Measurements from ENCODE around the gene IGIP.

The IGIP gene

DNA sequence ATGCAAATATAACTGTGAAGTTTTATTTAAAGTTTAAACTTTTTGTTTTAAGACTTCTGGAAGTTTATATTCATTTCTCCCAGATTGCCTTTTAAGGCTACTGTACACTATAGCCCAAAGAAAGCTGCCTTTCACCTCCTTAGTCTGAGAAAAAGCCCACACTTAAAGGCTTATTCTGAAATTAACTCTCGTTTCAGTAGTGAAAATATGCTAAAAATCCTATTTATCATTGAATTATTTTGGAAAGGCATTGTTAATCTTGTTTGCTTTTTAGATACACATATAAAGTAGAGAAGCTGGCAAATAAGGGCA, 15.1 kb upstream of the IGIP start:
- Histone ChIP-seq H3K36me3 (ENCODE audit: control insufficient read depth in 4 of 4, insufficient read depth in 4 of 4, low read length in 3 of 4) (no peaks in the 10 kb centered on the region), H3K27me3 (replicated peaks in 2 of 5; ENCODE audit: control insufficient read depth in 4 of 5, insufficient read depth in 5 of 5, low read length in 4 of 5) (peaks cover 14 to 48% (median 29%) of the 10 kb centered on the region in 5 experiments), H3K27ac (ENCODE audit: insufficient read depth in 1 of 2, low read depth in 1 of 2, low read length in 2 of 2, poor library complexity in 1 of 2, severe bottlenecking in 2 of 2) (no peak overlapping the region), H3K9me3 (ENCODE audit: control extremely low read depth in 1 of 5, control insufficient read depth in 4 of 5, insufficient read depth in 2 of 5, low read depth in 1 of 5, low read length in 4 of 5) (no peaks in the 10 kb centered on the region), H3K4me1 (ENCODE audit: control extremely low read depth in 1 of 4, control insufficient read depth in 4 of 4, insufficient read depth in 4 of 4, low read length in 3 of 4) (peaks cover 3 to 63% (median 51%) of the 10 kb centered on the region in 4 experiments), H3K4me3 (ENCODE audit: control insufficient read depth in 1 of 7, extremely low read depth in 1 of 7, insufficient read depth in 4 of 7, low read depth in 2 of 7, low read length in 6 of 7) (no peak overlapping the region)
- POLR2A ChIA-PET, result no interaction called here
- no CpG with 5 or more reads among the region's 1 CpG for WGBS (ENCODE audit: insufficient coverage)
- CTCF ChIA-PET, result interaction anchor here (1.2 to 2.6 kb wide), 3 partner anchors 26 to 35 kb away, joined by 4 to 13 read pairs (median 6); no protein-coding TSS in a partner anchor
- no peak for DNase-seq

GRCh38 chr5:140111011-140111858, 14.5 kb upstream of the IGIP start:
- no peak for DNase-seq
- ChIA-PET POLR2A (no interaction called here), CTCF (interaction anchor here (1.2 to 2.2 kb wide), 6 partner anchors 10 to 35 kb away, joined by 4 to 17 read pairs (median 6); no protein-coding TSS in a partner anchor)
- no peak overlapping the region for H3K27ac ChIP-seq (ENCODE audit: insufficient read depth in 1 of 2, low read depth in 1 of 2, low read length in 2 of 2, poor library complexity in 1 of 2, severe bottlenecking in 2 of 2)
- H3K4me1 ChIP-seq (ENCODE audit: control extremely low read depth in 1 of 4, control insufficient read depth in 4 of 4, insufficient read depth in 4 of 4, low read length in 3 of 4), result peaks cover 7 to 67% (median 53%) of the 10 kb centered on the region in 4 experiments
- no peaks in the 10 kb centered on the region for H3K9me3 ChIP-seq (ENCODE audit: control extremely low read depth in 1 of 5, control insufficient read depth in 4 of 5, insufficient read depth in 2 of 5, low read depth in 1 of 5, low read length in 4 of 5)
- H3K4me3 ChIP-seq (ENCODE audit: control insufficient read depth in 1 of 7, extremely low read depth in 1 of 7, insufficient read depth in 4 of 7, low read depth in 2 of 7, low read length in 6 of 7), result peak overlapping the region in 1 of 7 experiments; percentile 17
- H3K36me3 ChIP-seq (ENCODE audit: control insufficient read depth in 4 of 4, insufficient read depth in 4 of 4, low read length in 3 of 4), result no peaks in the 10 kb centered on the region
- WGBS (ENCODE audit: insufficient coverage), result 44% methylated on average over 11 of the region's 18 CpGs
- H3K27me3 ChIP-seq (replicated peaks in 2 of 5; ENCODE audit: control insufficient read depth in 4 of 5, insufficient read depth in 5 of 5, low read length in 4 of 5), result peaks cover 14 to 48% (median 27%) of the 10 kb centered on the region in 5 experiments

- Histone ChIP-seq H3K27me3 (replicated peaks in 2 of 5; ENCODE audit: control insufficient read depth in 4 of 5, insufficient read depth in 5 of 5, low read length in 4 of 5) (peaks cover 14 to 48% (median 27%) of the 10 kb centered on the region in 5 experiments), H3K9me3 (ENCODE audit: control extremely low read depth in 1 of 5, control insufficient read depth in 4 of 5, insufficient read depth in 2 of 5, low read depth in 1 of 5, low read length in 4 of 5) (no peaks in the 10 kb centered on the region), H3K27ac (ENCODE audit: insufficient read depth in 1 of 2, low read depth in 1 of 2, low read length in 2 of 2, poor library complexity in 1 of 2, severe bottlenecking in 2 of 2) (no peak overlapping the region), H3K36me3 (ENCODE audit: control insufficient read depth in 4 of 4, insufficient read depth in 4 of 4, low read length in 3 of 4) (no peaks in the 10 kb centered on the region), H3K4me3 (ENCODE audit: control insufficient read depth in 1 of 7, extremely low read depth in 1 of 7, insufficient read depth in 4 of 7, low read depth in 2 of 7, low read length in 6 of 7) (peak overlapping the region in 1 of 7 experiments; percentile 17), H3K4me1 (ENCODE audit: control extremely low read depth in 1 of 4, control insufficient read depth in 4 of 4, insufficient read depth in 4 of 4, low read length in 3 of 4) (peaks cover 9 to 65% (median 50%) of the 10 kb centered on the region in 4 experiments)
- CTCF ChIA-PET, result interaction anchor here (1.0 to 2.2 kb wide), 6 partner anchors 9 to 35 kb away, joined by 4 to 17 read pairs (median 6); no protein-coding TSS in a partner anchor
- peak in 2 of 3 donors; percentile 37 to 55 for DNase-seq
- 23% methylated on average over 5 of the region's 8 CpGs for WGBS (ENCODE audit: insufficient coverage)
- POLR2A ChIA-PET, result interaction anchor here (0.6 kb wide), 1 partner anchor 42 kb away, joined by 3 read pairs; no protein-coding TSS in a partner anchor
Measured at GRCh38 chr5:140111859-140112551, 13.7 kb upstream of the IGIP start.

GRCh38 chr5:140112685-140113179, 13.0 kb upstream of the IGIP start:
- POLR2A ChIA-PET, result interaction anchor here (0.6 kb wide), 1 partner anchor 42 kb away, joined by 3 read pairs; no protein-coding TSS in a partner anchor
- Histone ChIP-seq H3K27me3 (replicated peaks in 2 of 5; ENCODE audit: control insufficient read depth in 4 of 5, insufficient read depth in 5 of 5, low read length in 4 of 5) (peaks cover 14 to 48% (median 27%) of the 10 kb centered on the region in 5 experiments), H3K4me3 (ENCODE audit: control insufficient read depth in 1 of 7, extremely low read depth in 1 of 7, insufficient read depth in 4 of 7, low read depth in 2 of 7, low read length in 6 of 7) (peak overlapping the region in 3 of 7 experiments; percentile 74 to 93 (median 89)), H3K9me3 (ENCODE audit: control extremely low read depth in 1 of 5, control insufficient read depth in 4 of 5, insufficient read depth in 2 of 5, low read depth in 1 of 5, low read length in 4 of 5) (no peaks in the 10 kb centered on the region), H3K4me1 (ENCODE audit: control extremely low read depth in 1 of 4, control insufficient read depth in 4 of 4, insufficient read depth in 4 of 4, low read length in 3 of 4) (peaks cover 9 to 65% (median 45%) of the 10 kb centered on the region in 4 experiments), H3K27ac (ENCODE audit: insufficient read depth in 1 of 2, low read depth in 1 of 2, low read length in 2 of 2, poor library complexity in 1 of 2, severe bottlenecking in 2 of 2) (no peak overlapping the region), H3K36me3 (ENCODE audit: control insufficient read depth in 4 of 4, insufficient read depth in 4 of 4, low read length in 3 of 4) (no peaks in the 10 kb centered on the region)
- WGBS (ENCODE audit: insufficient coverage), result 45% methylated on average over 9 of the region's 13 CpGs
- CTCF ChIA-PET, result interaction anchor here (1.0 to 2.2 kb wide), 6 partner anchors 9 to 34 kb away, joined by 4 to 17 read pairs (median 6); no protein-coding TSS in a partner anchor
- no peak for DNase-seq

DNA sequence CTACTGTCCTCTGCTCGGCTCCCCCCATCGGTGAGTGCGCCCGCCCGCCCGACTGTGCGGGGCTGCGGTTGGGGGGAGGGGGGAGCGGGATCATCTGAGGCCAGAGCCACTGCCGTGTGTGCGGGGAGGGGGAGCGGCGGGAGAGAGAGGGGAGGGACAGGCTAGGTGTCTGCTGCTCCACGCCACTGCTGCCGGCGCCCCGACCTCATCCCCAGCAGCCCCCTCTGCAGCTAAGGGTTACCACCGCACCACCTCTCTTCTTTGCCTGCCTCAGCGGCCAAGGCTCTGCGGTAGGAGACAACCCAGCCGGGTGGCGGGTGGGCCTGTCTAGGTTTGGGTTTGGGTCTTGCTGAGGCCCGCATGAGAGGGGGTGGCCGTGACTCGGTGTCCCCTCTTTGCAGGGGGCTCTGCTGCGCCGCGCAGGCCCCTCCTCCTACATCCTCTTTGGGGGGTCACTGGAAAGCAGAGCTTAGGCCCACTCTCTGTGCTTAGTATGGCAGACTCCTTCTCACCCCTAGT, 12.5 kb upstream of the IGIP start:
- CTCF ChIA-PET, result interaction anchor here (1.8 to 2.2 kb wide), 2 partner anchors 20 to 30 kb away, joined by 12 to 17 read pairs; no protein-coding TSS in a partner anchor

GRCh38 chr5:140113699-140114263, 12.0 kb upstream of the IGIP start, which contains the start of gene PURA:
Gene PURA, plus strand, starts transcription at chr5:140114109. Its CDS starts 73 bp downstream, at chr5:140114182.
- CTCF ChIA-PET, result interaction anchor here (1.1 to 4.1 kb wide), 5 partner anchors 8 to 38 kb away, joined by 4 to 34 read pairs (median 12); no protein-coding TSS in a partner anchor
- H3K4me1 ChIP-seq (ENCODE audit: control extremely low read depth in 1 of 4, control insufficient read depth in 4 of 4, insufficient read depth in 4 of 4, low read length in 3 of 4), result peaks cover 6 to 57% (median 37%) of the 10 kb centered on the region in 4 experiments

More for the DNA sequence above, 12.5 kb upstream of the IGIP start:
- peaks cover 14 to 45% (median 26%) of the 10 kb centered on the region in 5 experiments for H3K27me3 ChIP-seq (replicated peaks in 2 of 5; ENCODE audit: control insufficient read depth in 4 of 5, insufficient read depth in 5 of 5, low read length in 4 of 5)
- peak overlapping the region; percentile 64 to 93 (median 75) for H3K4me3 ChIP-seq (ENCODE audit: control insufficient read depth in 1 of 7, extremely low read depth in 1 of 7, insufficient read depth in 4 of 7, low read depth in 2 of 7, low read length in 6 of 7)
- POLR2A ChIA-PET, result no interaction called here
- no peaks in the 10 kb centered on the region for H3K9me3 ChIP-seq (ENCODE audit: control extremely low read depth in 1 of 5, control insufficient read depth in 4 of 5, insufficient read depth in 2 of 5, low read depth in 1 of 5, low read length in 4 of 5)
- H3K27ac ChIP-seq (ENCODE audit: insufficient read depth in 1 of 2, low read depth in 1 of 2, low read length in 2 of 2, poor library complexity in 1 of 2, severe bottlenecking in 2 of 2), result peak overlapping the region in 1 of 2 experiments; percentile 58
- WGBS (ENCODE audit: insufficient coverage), result 2% methylated on average over 25 of the region's 28 CpGs
- no peaks in the 10 kb centered on the region for H3K36me3 ChIP-seq (ENCODE audit: control insufficient read depth in 4 of 4, insufficient read depth in 4 of 4, low read length in 3 of 4)
- DNase-seq, result peak in 2 of 3 donors; percentile 44 to 61
- H3K4me1 ChIP-seq (ENCODE audit: control extremely low read depth in 1 of 4, control insufficient read depth in 4 of 4, insufficient read depth in 4 of 4, low read length in 3 of 4), result peaks cover 8 to 63% (median 42%) of the 10 kb centered on the region in 4 experiments

More at GRCh38 chr5:140113699-140114263, 12.0 kb upstream of the IGIP start, which contains the start of gene PURA:
- peak; percentile 94 to 97 (median 97) for DNase-seq
- Histone ChIP-seq H3K27me3 (replicated peaks in 2 of 5; ENCODE audit: control insufficient read depth in 4 of 5, insufficient read depth in 5 of 5, low read length in 4 of 5) (peaks cover 14 to 40% (median 23%) of the 10 kb centered on the region in 5 experiments), H3K27ac (ENCODE audit: insufficient read depth in 1 of 2, low read depth in 1 of 2, low read length in 2 of 2, poor library complexity in 1 of 2, severe bottlenecking in 2 of 2) (peak within 1 kb of the TSS; percentile 40 to 76), H3K9me3 (ENCODE audit: control extremely low read depth in 1 of 5, control insufficient read depth in 4 of 5, insufficient read depth in 2 of 5, low read depth in 1 of 5, low read length in 4 of 5) (no peaks in the 10 kb centered on the region), H3K4me3 (ENCODE audit: control insufficient read depth in 1 of 7, extremely low read depth in 1 of 7, insufficient read depth in 4 of 7, low read depth in 2 of 7, low read length in 6 of 7) (peak within 1 kb of the TSS; percentile 75 to 93 (median 87)), H3K36me3 (ENCODE audit: control insufficient read depth in 4 of 4, insufficient read depth in 4 of 4, low read length in 3 of 4) (no peaks in the 10 kb centered on the region)
- 0% methylated on average over 27 of the region's 60 CpGs for WGBS (ENCODE audit: insufficient coverage)
- POLR2A ChIA-PET, result interaction anchor here (1.3 kb wide), 1 partner anchor 18 kb away, joined by 3 read pairs; no protein-coding TSS in a partner anchor
